Thoracic aorta (tissue), 2 donors: ENCODE results near the gene SFT2D1. TPM values are rescaled to one million over a fixed set of nuclear protein-coding genes. Genes with fewer than 3 reads are reported as not detected.

Experiments used
- ATAC-seq: fragments of 150-250 bp; one replicate; pipeline ENCODE4 v1.8.0; 2017; ENCODE audit warnings: low read depth; ENCODE audit not compliant: insufficient number of reproducible peaks, low FRiP score
- DNase-seq: peaks from one replicate; pipeline ENCODE4 v3.0.0-alpha.2; 2020; ENCODE audit warnings: low spot score
- H3K27ac ChIP-seq, 2 donors: fragments of 200-600 bp; sonication (generic); 1 replicate in 1 of 2; 2 replicates in 1 of 2; pipeline ENCODE4 v1.5.1; 2016; ENCODE audit warnings: mild to moderate bottlenecking in 2 of 2, moderate library complexity in 2 of 2
- H3K27me3 ChIP-seq: fragments of 200-600 bp; sonication (generic); replicated peaks from 2 replicates; pipeline ENCODE4 v1.6.0; 2016; ENCODE audit warnings: mild to moderate bottlenecking; ENCODE audit not compliant: insufficient read depth
- H3K36me3 ChIP-seq: fragments of 200-600 bp; sonication (generic); one replicate; pipeline ENCODE4 v1.5.1; 2016
- H3K4me1 ChIP-seq, 2 donors: fragments of 200-600 bp; sonication (generic); 1 replicate in 1 of 2; 2 replicates in 1 of 2; pipeline versions ENCODE4 v1.5.1 to v1.6.0; 2016; ENCODE audit warnings: low read depth in 2 of 2, mild to moderate bottlenecking in 1 of 2; ENCODE audit not compliant: control insufficient read depth in 1 of 2
- H3K4me3 ChIP-seq: fragments of 200-600 bp; sonication (generic); 2 replicates; pipeline ENCODE4 v1.5.1; 2016; ENCODE audit warnings: mild to moderate bottlenecking
- H3K9me3 ChIP-seq: fragments of 200-600 bp; sonication (generic); 2 replicates; pipeline ENCODE4 v1.5.1; 2016
- CTCF ChIP-seq: fragments of 200-600 bp; sonication (generic); IDR thresholded peaks from one replicate; pipeline ENCODE4 v1.5.1; 2019; ENCODE audit warnings: antibody characterized with exemption
- total RNA-seq, 2 donors: library from RNA; depleted of rRNA; stranded (reverse); fragments of >200 nt; gene quantifications; one replicate each; pipeline versions ENCODE4 v1.1.0 to v1.2.3, GENCODE V29; 2016

The SFT2D1 gene
- total RNA-seq, 2 donors from 2014 or later = 23.3 to 27.9 TPM

GRCh38 chr6:166270706-166271375 is 71.5 kb downstream of the SFT2D1 start:
- no peak for TF ChIP-seq CTCF
- ATAC-seq = no peak
- DNase-seq = no peak
- H3K9me3 ChIP-seq = no peaks in the 10 kb centered on the region
- H3K36me3 ChIP-seq = no peaks in the 10 kb centered on the region
- no peaks in the 10 kb centered on the region for H3K4me1 ChIP-seq
- H3K27ac ChIP-seq = no peak overlapping the region
- no peaks in the 10 kb centered on the region for H3K27me3 ChIP-seq
- no peak overlapping the region for H3K4me3 ChIP-seq

Other genes starting within 250 kb of the SFT2D1 start
- gene TBXT, start 174.7 kb downstream of the SFT2D1 start, total RNA-seq = not detected
- gene PRR18, start 34.2 kb downstream of the SFT2D1 start, total RNA-seq = not detected
- gene MPC1, start 40.4 kb upstream of the SFT2D1 start, total RNA-seq = 10 to 100 TPM; 43.8 to 56.0 TPM
- gene RAMACL, start 244.1 kb upstream of the SFT2D1 start, total RNA-seq = 1 to 10 TPM; 4.6 to 4.7 TPM